Spleen (tissue), 7 donors: ENCODE results near the gene CSN2.

Experiments
- POLR2AphosphoS5 ChIP-seq, 3 donors: sonication (generic); formaldehyde crosslinking; IDR thresholded peaks; one replicate each; pipeline ENCODE4 v1.5.1; 2017; ENCODE audit warnings: antibody characterized with exemption in 3 of 3
- TF ChIP-seq, protein P1 (sequence below), 11 experiments: fragments of 200-600 bp in 7 of 11; fragments of 450-650 bp in 4 of 11; sonication (generic) in 4 of 11; IDR thresholded peaks in 8 of 11; conservative IDR thresholded peaks in 3 of 11; 1 replicate in 7 of 11; 2 replicates in 4 of 11; pipeline versions ENCODE4 v1.4.0 to v1.8.0; 2016 to 2021; ENCODE audit warnings: antibody characterized with exemption in 11 of 11, inconsistent platforms in 4 of 11, mild to moderate bottlenecking in 1 of 11
- donor health status: DM: no; HTN: no; CAD: no; lungs with moderate emphysema.
- donor health status: DM: no; HTN: no; CAD: no.
- donor health status: DM: no; HTN: no; CAD: no.

GRCh38 chr4:69991016-69991415, 25.5 kb upstream of the CSN2 start:
- TF ChIP-seq, protein P1, sequence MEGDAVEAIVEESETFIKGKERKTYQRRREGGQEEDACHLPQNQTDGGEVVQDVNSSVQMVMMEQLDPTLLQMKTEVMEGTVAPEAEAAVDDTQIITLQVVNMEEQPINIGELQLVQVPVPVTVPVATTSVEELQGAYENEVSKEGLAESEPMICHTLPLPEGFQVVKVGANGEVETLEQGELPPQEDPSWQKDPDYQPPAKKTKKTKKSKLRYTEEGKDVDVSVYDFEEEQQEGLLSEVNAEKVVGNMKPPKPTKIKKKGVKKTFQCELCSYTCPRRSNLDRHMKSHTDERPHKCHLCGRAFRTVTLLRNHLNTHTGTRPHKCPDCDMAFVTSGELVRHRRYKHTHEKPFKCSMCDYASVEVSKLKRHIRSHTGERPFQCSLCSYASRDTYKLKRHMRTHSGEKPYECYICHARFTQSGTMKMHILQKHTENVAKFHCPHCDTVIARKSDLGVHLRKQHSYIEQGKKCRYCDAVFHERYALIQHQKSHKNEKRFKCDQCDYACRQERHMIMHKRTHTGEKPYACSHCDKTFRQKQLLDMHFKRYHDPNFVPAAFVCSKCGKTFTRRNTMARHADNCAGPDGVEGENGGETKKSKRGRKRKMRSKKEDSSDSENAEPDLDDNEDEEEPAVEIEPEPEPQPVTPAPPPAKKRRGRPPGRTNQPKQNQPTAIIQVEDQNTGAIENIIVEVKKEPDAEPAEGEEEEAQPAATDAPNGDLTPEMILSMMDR (IDR thresholded peaks at IDR 0.05 in 8 of 11, conservative IDR thresholded peaks at IDR 0.05 in 3 of 11), result no peak
- TF ChIP-seq POLR2AphosphoS5 (IDR thresholded peaks at IDR 0.05), result no peak
